HepG2 (cell line): ENCODE measurements around the gene ERCC4. TPM values are rescaled to one million over a fixed set of nuclear protein-coding genes. Genes with fewer than 3 reads are reported as not detected.
A peak's percentile ranks its signal among the peaks of the same experiment; 100 is the strongest.

Experiments
- IRF2 ChIP-seq: IDR thresholded peaks from 2 replicates; pipeline ENCODE4 v1.6.1; 2018; ENCODE audit warnings: missing genetic modification reagents, missing compliant biosample characterization
- RFXANK ChIP-seq: IDR thresholded peaks from 2 replicates; pipeline ENCODE4 v1.6.1; 2016
- ZNF660 ChIP-seq: sonication (generic); formaldehyde crosslinking; IDR thresholded peaks from 2 replicates; pipeline ENCODE4 v1.5.1; 2020; ENCODE audit warnings: mild to moderate bottlenecking, low read depth, missing genetic modification reagents, borderline replicate concordance
- ZNF747 ChIP-seq: sonication (generic); formaldehyde crosslinking; IDR thresholded peaks from 2 replicates; pipeline ENCODE4 v1.8.1; 2023; ENCODE audit warnings: missing genetic modification reagents, mild to moderate bottlenecking, borderline replicate concordance
- polyA plus RNA-seq, 8 experiments: library from polyadenylated mRNA; depleted of rRNA in 3 of 8; stranded (reverse) in 7 of 8; unstranded in 1 of 8; fragments of >200 nt; fragmentation: Illumina TruSeq in 4 of 8; extraction: Trizol in 4 of 8; gene quantifications; 2 replicates each; pipeline versions ENCODE4 v1.2.1 to v1.2.3, GENCODE V29; 2011 to 2016; ENCODE audit warnings: low read depth in 4 of 8, missing spikeins in 1 of 8, mixed read lengths in 1 of 8; ENCODE audit not compliant: insufficient read depth in 1 of 8
- total RNA-seq, 5 experiments: library from RNA; depleted of rRNA; stranded (reverse); fragments of >200 nt; fragmentation: Illumina TruSeq; extraction: Trizol; gene quantifications; 2 replicates each; pipeline ENCODE4 v1.2.3, GENCODE V29; 2016; ENCODE audit warnings: low read depth in 1 of 5
- TF ChIP-seq, protein P1 (sequence below): sonication (generic); formaldehyde crosslinking; IDR thresholded peaks from 2 replicates; pipeline ENCODE4 v1.4.0; 2020; ENCODE audit warnings: mild to moderate bottlenecking, low read depth, missing genetic modification reagents
- TF ChIP-seq, protein P2 (sequence below): sonication (generic); formaldehyde crosslinking; IDR thresholded peaks from 2 replicates; pipeline ENCODE4 v1.8.0; 2022; ENCODE audit warnings: mild to moderate bottlenecking, missing genetic modification reagents; ENCODE audit not compliant: insufficient replicate concordance
- TF ChIP-seq, protein P3 (sequence below): sonication (generic); formaldehyde crosslinking; IDR thresholded peaks from 2 replicates; pipeline ENCODE4 v1.5.0; 2020; ENCODE audit warnings: mild to moderate bottlenecking, missing genetic modification reagents, borderline replicate concordance
- TF ChIP-seq, protein P4 (sequence below): sonication (generic); formaldehyde crosslinking; IDR thresholded peaks from 2 replicates; pipeline ENCODE4 v1.5.1; 2020; ENCODE audit warnings: mild to moderate bottlenecking, missing genetic modification reagents, borderline replicate concordance
- TF ChIP-seq, protein P5 (sequence below): sonication (generic); formaldehyde crosslinking; IDR thresholded peaks from 2 replicates; pipeline ENCODE4 v1.5.0; 2020; ENCODE audit warnings: mild to moderate bottlenecking, missing genetic modification reagents, borderline replicate concordance

Gene ERCC4
- total and polyA plus RNA-seq, 2 of the 13 experiments (the other 11 are each of a cell fraction or from before 2014, with no cell fraction given): 5.4 to 15.2 TPM

DNA sequence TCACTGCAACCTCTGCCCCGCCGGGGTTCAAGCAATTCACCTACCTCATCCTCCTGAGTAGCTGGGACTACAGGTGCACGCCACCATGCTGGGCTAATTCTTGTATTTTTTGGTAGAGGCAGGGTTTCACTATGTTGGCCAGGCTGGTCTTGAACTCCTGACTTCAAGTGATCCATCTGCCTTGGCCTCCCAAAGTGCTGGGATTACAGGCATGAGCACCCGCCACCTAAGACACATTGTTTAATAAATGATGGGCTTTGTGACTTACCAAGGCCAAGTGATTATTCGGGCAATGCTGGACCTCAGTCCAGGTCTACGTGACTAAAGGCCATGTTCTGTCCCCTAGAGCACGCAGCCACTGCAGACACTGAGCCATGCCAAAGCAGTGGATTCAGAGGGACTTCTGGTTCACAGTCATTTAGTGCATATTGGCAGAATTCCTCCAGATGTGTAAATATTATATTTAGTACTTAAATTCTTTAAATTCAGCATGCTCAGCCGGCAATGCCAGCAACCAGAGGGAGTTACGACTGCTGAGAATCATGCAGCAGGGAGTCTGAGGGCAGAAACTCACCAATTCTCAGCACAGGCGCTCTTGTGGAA lies 4.8 kb upstream of the ERCC4 start (continued):
- TF ChIP-seq, protein P1, sequence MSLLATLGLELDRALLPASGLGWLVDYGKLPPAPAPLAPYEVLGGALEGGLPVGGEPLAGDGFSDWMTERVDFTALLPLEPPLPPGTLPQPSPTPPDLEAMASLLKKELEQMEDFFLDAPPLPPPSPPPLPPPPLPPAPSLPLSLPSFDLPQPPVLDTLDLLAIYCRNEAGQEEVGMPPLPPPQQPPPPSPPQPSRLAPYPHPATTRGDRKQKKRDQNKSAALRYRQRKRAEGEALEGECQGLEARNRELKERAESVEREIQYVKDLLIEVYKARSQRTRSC (CRISPR knock-in tag): 0 out of 2 replicates have a peak, but pooled peaks have one; percentile 8
- TF ChIP-seq, protein P2, sequence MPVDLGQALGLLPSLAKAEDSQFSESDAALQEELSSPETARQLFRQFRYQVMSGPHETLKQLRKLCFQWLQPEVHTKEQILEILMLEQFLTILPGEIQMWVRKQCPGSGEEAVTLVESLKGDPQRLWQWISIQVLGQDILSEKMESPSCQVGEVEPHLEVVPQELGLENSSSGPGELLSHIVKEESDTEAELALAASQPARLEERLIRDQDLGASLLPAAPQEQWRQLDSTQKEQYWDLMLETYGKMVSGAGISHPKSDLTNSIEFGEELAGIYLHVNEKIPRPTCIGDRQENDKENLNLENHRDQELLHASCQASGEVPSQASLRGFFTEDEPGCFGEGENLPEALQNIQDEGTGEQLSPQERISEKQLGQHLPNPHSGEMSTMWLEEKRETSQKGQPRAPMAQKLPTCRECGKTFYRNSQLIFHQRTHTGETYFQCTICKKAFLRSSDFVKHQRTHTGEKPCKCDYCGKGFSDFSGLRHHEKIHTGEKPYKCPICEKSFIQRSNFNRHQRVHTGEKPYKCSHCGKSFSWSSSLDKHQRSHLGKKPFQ: peak; percentile 77
- TF ChIP-seq, protein P3, sequence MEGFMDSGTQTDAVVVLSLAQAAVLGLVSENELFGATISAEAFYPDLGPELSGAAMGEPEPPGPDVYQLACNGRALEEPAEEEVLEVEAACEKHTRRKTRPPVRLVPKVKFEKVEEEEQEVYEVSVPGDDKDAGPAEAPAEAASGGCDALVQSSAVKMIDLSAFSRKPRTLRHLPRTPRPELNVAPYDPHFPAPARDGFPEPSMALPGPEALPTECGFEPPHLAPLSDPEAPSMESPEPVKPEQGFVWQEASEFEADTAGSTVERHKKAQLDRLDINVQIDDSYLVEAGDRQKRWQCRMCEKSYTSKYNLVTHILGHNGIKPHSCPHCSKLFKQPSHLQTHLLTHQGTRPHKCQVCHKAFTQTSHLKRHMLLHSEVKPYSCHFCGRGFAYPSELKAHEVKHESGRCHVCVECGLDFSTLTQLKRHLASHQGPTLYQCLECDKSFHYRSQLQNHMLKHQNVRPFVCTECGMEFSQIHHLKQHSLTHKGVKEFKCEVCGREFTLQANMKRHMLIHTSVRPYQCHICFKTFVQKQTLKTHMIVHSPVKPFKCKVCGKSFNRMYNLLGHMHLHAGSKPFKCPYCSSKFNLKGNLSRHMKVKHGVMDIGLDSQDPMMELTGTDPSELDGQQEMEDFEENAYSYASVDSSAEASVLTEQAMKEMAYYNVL: 0 out of 2 replicates have a peak, but pooled peaks have one; percentile 8
- TF ChIP-seq RFXANK (CRISPR knock-in tag): no peak
- no peak for TF ChIP-seq ZNF660
- TF ChIP-seq, protein P4, sequence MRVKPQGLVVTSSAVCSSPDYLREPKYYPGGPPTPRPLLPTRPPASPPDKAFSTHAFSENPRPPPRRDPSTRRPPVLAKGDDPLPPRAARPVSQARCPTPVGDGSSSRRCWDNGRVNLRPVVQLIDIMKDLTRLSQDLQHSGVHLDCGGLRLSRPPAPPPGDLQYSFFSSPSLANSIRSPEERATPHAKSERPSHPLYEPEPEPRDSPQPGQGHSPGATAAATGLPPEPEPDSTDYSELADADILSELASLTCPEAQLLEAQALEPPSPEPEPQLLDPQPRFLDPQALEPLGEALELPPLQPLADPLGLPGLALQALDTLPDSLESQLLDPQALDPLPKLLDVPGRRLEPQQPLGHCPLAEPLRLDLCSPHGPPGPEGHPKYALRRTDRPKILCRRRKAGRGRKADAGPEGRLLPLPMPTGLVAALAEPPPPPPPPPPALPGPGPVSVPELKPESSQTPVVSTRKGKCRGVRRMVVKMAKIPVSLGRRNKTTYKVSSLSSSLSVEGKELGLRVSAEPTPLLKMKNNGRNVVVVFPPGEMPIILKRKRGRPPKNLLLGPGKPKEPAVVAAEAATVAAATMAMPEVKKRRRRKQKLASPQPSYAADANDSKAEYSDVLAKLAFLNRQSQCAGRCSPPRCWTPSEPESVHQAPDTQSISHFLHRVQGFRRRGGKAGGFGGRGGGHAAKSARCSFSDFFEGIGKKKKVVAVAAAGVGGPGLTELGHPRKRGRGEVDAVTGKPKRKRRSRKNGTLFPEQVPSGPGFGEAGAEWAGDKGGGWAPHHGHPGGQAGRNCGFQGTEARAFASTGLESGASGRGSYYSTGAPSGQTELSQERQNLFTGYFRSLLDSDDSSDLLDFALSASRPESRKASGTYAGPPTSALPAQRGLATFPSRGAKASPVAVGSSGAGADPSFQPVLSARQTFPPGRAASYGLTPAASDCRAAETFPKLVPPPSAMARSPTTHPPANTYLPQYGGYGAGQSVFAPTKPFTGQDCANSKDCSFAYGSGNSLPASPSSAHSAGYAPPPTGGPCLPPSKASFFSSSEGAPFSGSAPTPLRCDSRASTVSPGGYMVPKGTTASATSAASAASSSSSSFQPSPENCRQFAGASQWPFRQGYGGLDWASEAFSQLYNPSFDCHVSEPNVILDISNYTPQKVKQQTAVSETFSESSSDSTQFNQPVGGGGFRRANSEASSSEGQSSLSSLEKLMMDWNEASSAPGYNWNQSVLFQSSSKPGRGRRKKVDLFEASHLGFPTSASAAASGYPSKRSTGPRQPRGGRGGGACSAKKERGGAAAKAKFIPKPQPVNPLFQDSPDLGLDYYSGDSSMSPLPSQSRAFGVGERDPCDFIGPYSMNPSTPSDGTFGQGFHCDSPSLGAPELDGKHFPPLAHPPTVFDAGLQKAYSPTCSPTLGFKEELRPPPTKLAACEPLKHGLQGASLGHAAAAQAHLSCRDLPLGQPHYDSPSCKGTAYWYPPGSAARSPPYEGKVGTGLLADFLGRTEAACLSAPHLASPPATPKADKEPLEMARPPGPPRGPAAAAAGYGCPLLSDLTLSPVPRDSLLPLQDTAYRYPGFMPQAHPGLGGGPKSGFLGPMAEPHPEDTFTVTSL (CRISPR knock-in tag): peak; percentile 94
- TF ChIP-seq, protein P5, sequence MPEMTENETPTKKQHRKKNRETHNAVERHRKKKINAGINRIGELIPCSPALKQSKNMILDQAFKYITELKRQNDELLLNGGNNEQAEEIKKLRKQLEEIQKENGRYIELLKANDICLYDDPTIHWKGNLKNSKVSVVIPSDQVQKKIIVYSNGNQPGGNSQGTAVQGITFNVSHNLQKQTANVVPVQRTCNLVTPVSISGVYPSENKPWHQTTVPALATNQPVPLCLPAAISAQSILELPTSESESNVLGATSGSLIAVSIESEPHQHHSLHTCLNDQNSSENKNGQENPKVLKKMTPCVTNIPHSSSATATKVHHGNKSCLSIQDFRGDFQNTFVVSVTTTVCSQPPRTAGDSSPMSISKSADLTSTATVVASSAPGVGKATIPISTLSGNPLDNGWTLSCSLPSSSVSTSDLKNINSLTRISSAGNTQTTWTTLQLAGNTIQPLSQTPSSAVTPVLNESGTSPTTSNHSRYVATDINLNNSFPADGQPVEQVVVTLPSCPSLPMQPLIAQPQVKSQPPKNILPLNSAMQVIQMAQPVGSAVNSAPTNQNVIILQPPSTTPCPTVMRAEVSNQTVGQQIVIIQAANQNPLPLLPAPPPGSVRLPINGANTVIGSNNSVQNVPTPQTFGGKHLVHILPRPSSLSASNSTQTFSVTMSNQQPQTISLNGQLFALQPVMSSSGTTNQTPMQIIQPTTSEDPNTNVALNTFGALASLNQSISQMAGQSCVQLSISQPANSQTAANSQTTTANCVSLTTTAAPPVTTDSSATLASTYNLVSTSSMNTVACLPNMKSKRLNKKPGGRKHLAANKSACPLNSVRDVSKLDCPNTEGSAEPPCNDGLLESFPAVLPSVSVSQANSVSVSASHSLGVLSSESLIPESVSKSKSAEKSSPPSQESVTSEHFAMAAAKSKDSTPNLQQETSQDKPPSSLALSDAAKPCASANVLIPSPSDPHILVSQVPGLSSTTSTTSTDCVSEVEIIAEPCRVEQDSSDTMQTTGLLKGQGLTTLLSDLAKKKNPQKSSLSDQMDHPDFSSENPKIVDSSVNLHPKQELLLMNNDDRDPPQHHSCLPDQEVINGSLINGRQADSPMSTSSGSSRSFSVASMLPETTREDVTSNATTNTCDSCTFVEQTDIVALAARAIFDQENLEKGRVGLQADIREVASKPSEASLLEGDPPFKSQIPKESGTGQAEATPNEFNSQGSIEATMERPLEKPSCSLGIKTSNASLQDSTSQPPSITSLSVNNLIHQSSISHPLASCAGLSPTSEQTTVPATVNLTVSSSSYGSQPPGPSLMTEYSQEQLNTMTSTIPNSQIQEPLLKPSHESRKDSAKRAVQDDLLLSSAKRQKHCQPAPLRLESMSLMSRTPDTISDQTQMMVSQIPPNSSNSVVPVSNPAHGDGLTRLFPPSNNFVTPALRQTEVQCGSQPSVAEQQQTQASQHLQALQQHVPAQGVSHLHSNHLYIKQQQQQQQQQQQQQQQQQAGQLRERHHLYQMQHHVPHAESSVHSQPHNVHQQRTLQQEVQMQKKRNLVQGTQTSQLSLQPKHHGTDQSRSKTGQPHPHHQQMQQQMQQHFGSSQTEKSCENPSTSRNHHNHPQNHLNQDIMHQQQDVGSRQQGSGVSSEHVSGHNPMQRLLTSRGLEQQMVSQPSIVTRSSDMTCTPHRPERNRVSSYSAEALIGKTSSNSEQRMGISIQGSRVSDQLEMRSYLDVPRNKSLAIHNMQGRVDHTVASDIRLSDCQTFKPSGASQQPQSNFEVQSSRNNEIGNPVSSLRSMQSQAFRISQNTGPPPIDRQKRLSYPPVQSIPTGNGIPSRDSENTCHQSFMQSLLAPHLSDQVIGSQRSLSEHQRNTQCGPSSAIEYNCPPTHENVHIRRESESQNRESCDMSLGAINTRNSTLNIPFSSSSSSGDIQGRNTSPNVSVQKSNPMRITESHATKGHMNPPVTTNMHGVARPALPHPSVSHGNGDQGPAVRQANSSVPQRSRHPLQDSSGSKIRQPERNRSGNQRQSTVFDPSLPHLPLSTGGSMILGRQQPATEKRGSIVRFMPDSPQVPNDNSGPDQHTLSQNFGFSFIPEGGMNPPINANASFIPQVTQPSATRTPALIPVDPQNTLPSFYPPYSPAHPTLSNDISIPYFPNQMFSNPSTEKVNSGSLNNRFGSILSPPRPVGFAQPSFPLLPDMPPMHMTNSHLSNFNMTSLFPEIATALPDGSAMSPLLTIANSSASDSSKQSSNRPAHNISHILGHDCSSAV: 0 out of 2 replicates have a peak, but pooled peaks have one; percentile 61
- peak; percentile 45; the same call in 1 of the 2 replicates for TF ChIP-seq IRF2 (CRISPR knock-in tag)
- TF ChIP-seq ZNF747 (CRISPR knock-in tag): 0 out of 2 replicates have a peak, but pooled peaks have one; percentile 46
